Ammon's horn (tissue), 1 donor: ENCODE data around the gene TMEM117.

Experiments
- DNase-seq: peaks from one replicate; pipeline ENCODE4 v3.0.0-alpha.2; 2016; ENCODE audit warnings: low spot score

Gene TMEM117

GRCh38 chr12:43884683-43885410 lies 49.0 kb downstream of the TMEM117 start:
- DNase-seq, result peak; percentile 75

GRCh38 chr12:43887397-43887796 lies 51.5 kb downstream of the TMEM117 start:
- DNase-seq, result no peak

DNA sequence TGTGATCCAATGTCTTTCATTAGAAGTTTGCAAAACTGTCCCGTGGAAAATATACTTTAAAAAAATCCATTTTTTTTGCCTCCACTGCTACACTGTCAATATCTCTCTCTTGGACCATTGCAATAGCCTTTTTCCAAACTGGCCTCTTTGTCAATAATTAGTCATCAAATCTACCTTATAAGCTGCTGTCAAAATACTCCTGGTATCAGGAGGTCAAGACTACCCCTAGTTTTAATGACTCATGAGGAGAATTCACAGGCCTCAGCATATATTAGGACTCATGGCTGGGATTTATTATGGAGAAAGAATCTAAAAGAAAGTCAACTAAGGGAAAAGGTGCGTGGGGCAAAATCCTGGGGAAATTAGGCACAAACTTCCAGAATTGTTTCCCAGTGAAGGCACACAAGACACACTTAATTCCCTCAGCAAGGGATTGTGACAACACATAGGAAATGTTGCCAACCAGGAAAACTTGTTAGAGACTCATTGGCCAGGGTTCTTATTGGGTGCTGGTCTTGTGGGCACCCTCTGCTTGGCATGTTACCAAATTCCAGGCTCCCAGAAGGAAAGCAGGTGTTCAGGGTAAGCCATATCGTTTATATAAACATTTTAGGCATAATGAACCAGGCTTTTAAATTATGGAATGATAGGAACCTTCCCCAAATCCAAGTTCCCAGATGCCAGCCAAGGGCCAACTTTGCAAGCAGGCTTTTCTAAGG lies 56.1 kb downstream of the TMEM117 start:
- no peak for DNase-seq

DNA sequence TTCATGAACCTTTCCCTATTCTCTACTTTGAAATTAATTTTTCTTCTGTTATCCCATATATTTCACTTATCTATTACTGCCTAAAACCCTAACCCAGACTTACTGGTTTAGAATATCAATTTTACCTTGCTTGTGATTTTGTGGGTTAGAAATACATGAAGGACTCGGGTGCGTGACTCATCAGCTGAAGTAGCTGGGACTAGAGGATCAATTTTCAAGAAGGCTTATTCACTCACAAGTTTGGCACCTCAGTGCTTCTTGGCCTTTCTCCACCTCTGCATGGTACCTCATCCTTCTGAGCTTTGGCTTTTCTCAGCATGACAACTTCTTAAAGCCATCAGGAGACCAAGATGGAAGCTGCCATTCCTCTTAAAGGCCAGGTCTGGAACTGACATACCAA lies 57.8 kb downstream of the TMEM117 start:
- DNase-seq, result no peak

DNA sequence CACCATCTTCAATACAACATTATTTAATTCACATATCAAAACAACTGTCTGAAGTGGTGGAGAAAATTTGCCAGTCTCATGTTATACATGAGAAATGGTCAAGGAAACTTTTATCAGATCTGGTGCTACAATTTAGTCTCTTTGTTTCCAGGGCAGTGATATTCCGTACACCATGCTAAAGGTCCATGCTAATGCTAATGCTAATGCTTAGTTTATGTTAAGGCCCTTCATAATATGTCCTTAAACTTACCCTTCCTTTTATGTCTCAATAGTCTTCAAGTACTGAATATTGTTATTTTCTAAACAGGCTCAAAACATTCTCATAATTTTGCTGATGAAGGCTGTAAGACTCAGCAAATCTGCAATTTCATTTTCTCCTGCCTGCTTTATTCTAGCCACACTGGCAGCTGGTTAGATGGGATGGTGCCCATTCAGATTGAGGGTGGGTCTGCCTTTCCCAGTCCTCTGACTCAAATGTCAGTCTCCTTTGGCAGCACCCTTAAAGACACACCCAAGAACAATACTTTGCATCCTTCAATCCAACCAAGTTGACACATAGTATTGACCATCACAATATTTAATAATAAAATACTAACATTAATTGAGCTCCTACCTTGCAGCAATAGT lies 59.8 kb downstream of the TMEM117 start:
- DNase-seq, result no peak

- DNase-seq, result no peak
Measured at GRCh38 chr12:43896496-43896895, 60.6 kb downstream of the TMEM117 start.

DNA sequence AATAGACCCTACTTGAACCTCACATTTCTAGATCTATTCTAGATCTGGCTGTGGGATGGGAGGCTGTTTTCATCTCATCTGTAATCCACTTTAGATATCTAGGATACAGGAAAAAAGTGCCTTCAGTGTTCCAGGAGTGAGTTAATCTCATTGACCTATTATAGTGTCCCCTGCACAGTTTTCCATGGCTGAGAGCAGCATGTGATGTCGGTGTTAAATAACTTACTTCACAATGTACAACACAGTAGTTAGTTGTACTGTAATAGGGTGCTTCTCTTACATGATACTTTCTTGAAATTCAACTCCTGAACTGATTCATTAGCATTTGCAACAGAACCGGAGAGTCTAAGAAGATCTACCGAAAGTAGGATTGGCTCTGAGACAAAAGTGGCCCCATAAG lies 62.6 kb downstream of the TMEM117 start:
- DNase-seq, result no peak

DNA sequence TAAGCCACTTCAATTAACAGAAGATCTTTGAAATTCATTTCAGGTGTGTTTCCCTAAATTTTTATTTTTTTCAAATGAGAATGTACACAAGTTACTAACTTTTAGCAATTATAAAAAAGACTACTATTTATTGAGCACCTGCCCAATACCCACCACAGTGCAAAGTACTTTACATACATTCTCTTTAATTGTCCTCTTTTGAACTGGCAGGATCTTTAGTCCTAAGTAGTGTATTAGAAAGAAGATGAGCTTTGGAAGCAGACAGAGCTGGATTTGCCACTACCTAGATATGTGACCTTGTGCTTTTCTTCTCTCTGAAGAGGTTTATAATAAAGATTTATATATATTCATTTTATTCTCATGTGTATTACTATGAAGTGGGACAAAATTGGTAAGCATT lies 63.7 kb downstream of the TMEM117 start:
- no peak for DNase-seq

DNA sequence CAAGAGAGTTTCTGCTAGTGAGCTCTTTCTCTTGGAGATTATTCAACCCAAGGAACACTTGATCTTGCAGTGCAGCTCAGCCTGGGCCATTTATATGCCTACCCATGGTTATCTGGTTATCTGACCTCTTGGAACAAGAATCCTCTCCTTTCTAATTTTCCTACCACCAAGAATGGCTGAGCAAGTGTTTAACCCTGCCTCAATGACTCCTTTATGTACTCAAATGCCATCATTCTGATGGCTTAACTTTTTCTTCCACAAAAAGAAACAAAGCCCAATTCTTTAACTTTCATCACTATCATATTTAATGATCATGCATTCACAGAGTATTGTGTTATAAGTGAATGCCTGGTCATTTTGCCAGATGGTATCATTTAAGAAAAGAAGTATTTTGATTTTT lies 67.8 kb downstream of the TMEM117 start:
- no peak for DNase-seq

GRCh38 chr12:43912859-43913258 lies 77.0 kb downstream of the TMEM117 start:
- no peak for DNase-seq

- no peak for DNase-seq
Measured at GRCh38 chr12:43914391-43914790, 78.5 kb downstream of the TMEM117 start.

GRCh38 chr12:43914923-43915468 lies 79.1 kb downstream of the TMEM117 start:
- DNase-seq, result no peak

GRCh38 chr12:43917896-43918295 lies 82.0 kb downstream of the TMEM117 start:
- no peak for DNase-seq

DNA sequence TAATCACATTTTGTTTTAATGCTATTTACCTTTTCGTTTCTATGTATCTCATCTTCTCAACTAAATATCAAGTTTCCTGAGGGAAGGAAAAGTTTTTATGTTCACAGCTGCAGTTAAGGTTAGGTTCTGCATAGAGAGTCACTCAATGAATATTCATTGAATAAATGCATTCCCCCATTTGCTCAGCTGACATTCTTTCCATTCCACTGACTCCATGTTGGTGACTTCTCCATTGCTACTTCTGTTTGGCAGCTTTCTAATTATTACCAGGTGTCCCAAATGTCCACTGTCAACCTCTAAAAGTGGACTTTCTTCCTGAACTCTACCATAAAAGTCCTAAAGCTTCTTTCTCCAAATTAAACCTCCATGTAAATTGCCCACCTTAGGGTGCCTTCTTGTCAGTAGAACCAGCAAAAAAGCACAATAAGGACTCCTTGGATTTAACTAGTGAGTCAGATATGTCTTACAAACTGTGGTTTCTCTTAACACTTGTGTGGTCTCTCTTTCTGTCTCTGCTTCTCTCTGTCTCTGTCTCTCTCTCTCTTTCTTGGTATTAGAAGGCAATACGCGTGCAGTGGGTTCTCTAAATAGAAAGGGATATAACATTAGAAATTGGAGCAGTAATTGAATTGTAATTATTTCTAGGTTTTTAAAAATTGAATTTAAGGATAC lies 85.9 kb downstream of the TMEM117 start:
- no peak for DNase-seq

GRCh38 chr12:43930032-43930431 lies 94.2 kb downstream of the TMEM117 start:
- no peak for DNase-seq

- DNase-seq, result no peak
Measured at GRCh38 chr12:43931187-43931586, 95.3 kb downstream of the TMEM117 start.

DNA sequence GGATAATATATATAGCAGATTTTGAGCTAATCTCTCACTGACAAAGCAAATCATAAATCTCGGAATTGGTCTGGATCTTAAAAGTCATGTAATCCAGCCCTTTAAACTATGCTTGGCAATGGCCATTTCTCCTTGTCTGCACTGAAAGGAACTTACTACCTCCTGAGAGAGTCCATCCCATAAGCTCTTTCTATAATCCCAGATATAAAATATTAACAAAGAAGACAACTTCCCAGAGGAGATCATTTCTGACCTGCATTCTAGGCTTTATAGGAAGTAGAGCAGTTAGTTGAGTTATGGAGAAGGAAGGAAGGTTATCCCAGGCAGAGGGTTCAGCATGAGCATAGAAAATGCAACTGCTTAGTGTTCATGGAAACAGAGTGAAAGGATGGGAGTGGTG lies 99.7 kb downstream of the TMEM117 start:
- DNase-seq, result no peak

DNA sequence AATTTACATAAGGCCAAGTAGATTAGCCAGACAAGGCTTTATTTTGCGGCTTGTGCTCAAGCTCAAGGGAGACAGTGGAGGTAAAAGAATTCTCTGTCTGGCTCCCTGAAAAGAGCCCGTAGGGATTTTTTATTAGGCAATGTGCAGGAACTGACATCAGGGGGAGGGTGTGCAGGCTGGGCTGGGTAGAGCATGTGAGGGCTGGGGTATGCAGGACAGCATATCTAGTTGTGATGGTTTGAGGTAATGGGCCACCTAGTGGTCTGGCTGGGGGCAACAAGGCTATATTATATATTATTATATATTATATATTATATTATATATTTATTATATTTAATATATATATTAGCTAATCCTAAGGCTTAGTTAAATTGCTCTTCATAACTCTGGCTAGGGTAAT lies 102.1 kb downstream of the TMEM117 start:
- DNase-seq, result no peak

- no peak for DNase-seq
Measured at GRCh38 chr12:43942379-43942778, 106.5 kb downstream of the TMEM117 start.

DNA sequence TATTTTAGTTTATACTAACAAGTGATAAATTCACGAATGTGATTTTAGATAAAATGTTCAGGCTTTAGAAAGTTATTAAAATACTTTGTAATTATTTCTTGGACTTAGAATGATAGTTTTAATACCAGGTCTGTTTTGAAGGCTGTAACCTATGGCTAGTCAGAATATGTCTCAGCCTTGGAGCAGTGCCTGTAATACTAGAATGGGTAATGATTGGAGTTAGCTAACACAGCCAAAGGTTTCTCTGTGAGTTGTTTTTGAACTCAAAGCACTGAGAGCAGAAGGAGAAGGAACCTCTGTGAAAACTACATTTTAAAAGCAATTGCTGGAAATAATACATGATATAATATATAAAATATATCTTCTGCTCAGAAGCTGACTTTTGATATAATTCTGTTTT lies 110.1 kb downstream of the TMEM117 start:
- DNase-seq, result no peak

GRCh38 chr12:43951286-43951685 lies 115.4 kb downstream of the TMEM117 start:
- no peak for DNase-seq

DNA sequence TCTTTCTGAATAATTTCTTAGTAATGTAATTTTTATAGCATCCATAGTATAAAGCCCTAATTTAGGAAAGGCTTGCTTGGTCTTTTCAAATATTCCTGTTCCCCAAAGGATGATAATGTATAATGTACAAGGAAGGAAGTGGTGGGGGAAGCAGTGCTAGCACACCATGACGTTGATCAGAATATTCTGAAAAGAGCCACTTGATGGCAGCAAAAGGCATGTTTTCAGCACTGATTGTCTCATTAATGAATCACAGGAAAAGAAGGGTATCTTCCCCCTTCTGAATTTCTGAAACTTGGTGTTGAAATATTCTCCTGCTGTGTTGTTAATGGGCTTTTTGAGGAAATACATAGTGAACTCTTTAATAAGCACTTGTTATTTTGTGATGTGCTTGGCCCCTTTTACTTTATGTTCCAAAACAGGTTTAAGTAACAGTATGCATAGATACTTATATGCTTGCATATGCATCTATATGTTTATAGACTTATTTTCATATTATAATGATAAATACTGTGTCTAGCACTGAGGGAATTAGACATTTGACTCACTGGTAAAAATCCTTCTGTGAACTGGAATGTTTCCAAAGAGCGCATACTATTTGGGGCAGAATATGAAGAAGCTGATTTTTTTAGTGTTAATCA lies 122.0 kb downstream of the TMEM117 start:
- DNase-seq, result peak; percentile 76
